HUDEP-2 (cell line): ENCODE data around the gene CAPN5.
A peak's percentile ranks its signal among the peaks of the same experiment; 100 is the strongest.
"Not testable (repeated sequence)": the region's sequence is repeated elsewhere in the genome, so short reads cannot be mapped to it uniquely, and the experiment has no call there.

Experiments
- DNase-seq, 76 experiments: peaks; one replicate each; lab custom pipeline; 2025; ENCODE audit not compliant: unreplicated experiment in 76 of 76; lab: John Stamatoyannopoulos, UW

The CAPN5 gene

GRCh38 chr11:77066229-77067042 lies at the start of gene CAPN5:
CAPN5 (plus strand) TSS chr11:77066971; CDS start chr11:77084887, 17,916 bp downstream.
- peak in 72 of 76 experiments; percentile 17 to 91 (median 77) for DNase-seq

GRCh38 chr11:77018396-77018924 lies 48.3 kb upstream of the CAPN5 start:
- DNase-seq = not testable (repeated sequence)

- peak in 1 of 76 experiments; percentile 14 for DNase-seq
Observed at GRCh38 chr11:77019976-77020595, 46.7 kb upstream of the CAPN5 start.

GRCh38 chr11:77020734-77021133 lies 46.0 kb upstream of the CAPN5 start:
- DNase-seq = no peak

GRCh38 chr11:77024745-77025144 lies 42.0 kb upstream of the CAPN5 start:
- DNase-seq = no peak

GRCh38 chr11:77026221-77026620 lies 40.5 kb upstream of the CAPN5 start:
- no peak for DNase-seq

- no peak for DNase-seq
Observed at GRCh38 chr11:77026743-77027142, 40.0 kb upstream of the CAPN5 start.

- no peak for DNase-seq
Observed at GRCh38 chr11:77027275-77027674, 39.5 kb upstream of the CAPN5 start.

- peak in 1 of 76 experiments; percentile 3 for DNase-seq
Observed at GRCh38 chr11:77029829-77030228, 36.9 kb upstream of the CAPN5 start.

GRCh38 chr11:77030834-77031414 lies 35.8 kb upstream of the CAPN5 start:
- no peak for DNase-seq

GRCh38 chr11:77031599-77031998 lies 35.2 kb upstream of the CAPN5 start:
- no peak for DNase-seq

GRCh38 chr11:77035039-77035438 lies 31.7 kb upstream of the CAPN5 start:
- DNase-seq = no peak

- DNase-seq = no peak
Observed at GRCh38 chr11:77035580-77035979, 31.2 kb upstream of the CAPN5 start.

- no peak for DNase-seq
Observed at GRCh38 chr11:77036398-77036797, 30.4 kb upstream of the CAPN5 start.

GRCh38 chr11:77037057-77037456 lies 29.7 kb upstream of the CAPN5 start:
- no peak for DNase-seq

GRCh38 chr11:77038029-77038824 lies 28.5 kb upstream of the CAPN5 start:
- no peak for DNase-seq

- no peak for DNase-seq
Observed at GRCh38 chr11:77038825-77039326, 27.9 kb upstream of the CAPN5 start.

GRCh38 chr11:77039491-77040400 lies 27.0 kb upstream of the CAPN5 start:
- peak in 28 of 76 experiments; percentile 5 to 54 (median 26) for DNase-seq

- no peak for DNase-seq
Observed at GRCh38 chr11:77040401-77040777, 26.4 kb upstream of the CAPN5 start.
